ENCODE data around the gene CD109.
"Not testable (repeated sequence)": the region's sequence is repeated elsewhere in the genome, so short reads cannot be mapped to it uniquely, and the experiment has no call there.

CD109 gene

DNA sequence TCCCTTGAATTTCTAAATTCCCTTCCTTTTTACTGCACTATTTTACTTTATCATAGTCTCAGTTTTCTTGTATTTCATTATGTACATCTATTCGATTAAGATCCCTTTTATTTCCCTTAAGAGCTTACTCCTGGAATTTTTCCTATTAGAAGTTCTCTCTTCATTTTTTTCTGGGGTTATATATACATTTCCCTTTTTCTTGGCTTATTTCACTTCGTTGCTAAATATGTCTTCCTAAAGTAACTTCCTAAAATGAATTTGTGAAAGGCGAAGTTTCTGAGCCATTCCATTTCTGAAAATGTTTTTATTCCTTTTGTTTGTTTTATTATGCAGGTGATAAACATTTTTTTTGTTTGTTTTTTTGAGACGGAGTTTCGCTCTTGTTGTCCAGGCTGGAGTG lies 5.9 kb upstream of the CD109 start:
- DNase-seq = no peak

DNA sequence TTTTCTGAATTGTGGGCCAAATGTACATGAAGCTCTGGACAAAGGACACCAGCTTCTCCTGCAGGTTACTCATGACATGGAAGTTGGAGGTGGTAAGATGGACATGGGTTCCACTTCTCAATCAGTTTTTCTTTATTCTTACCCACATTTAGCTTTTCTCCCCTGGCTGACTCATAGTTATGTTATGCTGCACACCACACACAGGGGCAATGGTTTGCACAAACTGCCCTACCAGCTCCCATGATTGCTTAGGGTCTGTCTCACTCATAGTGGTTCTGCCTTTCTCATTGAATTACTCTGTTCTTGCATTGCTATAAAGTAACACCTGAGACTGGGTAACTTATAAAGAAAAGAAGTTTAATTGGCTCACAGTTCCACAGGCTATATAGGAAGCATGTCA lies 4.5 kb upstream of the CD109 start:
- DNase-seq = no peak

DNA sequence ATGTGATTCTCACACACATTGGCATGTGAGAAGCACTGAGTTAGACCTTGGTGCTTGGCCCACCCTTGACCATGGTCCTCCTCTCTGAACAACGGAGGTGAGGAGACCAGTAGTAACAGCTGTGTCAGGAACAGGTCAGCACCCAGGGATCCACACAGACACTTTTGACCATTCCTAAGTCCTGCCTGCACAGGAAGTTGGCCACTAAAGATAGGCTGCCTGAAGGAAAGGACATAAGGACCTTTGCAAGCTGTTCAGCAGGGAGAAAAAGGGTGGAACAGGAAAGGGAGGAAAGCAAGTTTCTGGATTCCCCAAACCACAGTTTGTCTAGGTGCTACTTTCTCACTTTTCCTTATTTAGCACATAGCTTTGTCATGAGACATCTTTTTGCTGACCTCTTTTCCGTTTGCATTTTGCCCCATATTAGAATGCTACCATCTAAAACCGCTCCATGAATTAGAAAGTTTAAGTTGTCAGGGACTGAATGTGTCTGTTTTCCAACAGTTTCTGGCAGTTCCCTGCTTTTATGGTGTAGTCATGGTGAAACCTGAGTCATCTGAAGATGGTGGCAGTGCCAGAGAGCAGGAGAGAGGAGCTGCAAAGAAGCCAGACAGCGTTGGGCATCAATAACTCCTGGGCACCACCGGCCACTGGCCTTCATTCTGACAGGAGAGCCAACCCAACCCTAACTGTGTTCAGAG lies 1.1 kb upstream of the CD109 start:
- DNase-seq = no peak

DNA sequence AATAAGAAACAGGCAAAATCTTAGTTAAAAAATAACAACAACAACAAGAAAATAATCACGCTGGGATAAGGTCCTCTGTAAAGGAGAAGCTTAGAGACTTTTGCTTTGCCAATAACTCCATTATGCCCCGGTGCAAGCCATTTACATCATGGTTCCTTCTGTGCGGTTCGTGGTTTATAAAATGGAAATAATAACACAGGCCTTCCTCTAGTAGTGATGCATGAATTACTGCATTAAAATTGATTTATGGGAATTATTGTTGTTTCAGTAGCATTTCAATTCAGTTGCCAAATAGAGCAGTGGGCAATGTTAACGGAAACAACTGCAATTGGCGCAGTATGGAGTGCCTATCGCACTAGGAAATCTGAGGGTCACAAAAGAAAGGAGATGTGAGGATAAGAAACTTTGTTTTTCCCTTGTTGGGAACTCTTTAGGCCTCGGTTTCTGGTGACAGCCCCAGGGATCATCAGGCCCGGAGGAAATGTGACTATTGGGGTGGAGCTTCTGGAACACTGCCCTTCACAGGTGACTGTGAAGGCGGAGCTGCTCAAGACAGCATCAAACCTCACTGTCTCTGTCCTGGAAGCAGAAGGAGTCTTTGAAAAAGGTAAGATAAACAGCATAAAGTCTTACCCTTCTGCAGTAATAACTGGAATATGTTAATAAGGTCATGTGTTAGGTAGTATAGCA lies 1.1 kb downstream of the CD109 start:
- no peak for DNase-seq

DNA sequence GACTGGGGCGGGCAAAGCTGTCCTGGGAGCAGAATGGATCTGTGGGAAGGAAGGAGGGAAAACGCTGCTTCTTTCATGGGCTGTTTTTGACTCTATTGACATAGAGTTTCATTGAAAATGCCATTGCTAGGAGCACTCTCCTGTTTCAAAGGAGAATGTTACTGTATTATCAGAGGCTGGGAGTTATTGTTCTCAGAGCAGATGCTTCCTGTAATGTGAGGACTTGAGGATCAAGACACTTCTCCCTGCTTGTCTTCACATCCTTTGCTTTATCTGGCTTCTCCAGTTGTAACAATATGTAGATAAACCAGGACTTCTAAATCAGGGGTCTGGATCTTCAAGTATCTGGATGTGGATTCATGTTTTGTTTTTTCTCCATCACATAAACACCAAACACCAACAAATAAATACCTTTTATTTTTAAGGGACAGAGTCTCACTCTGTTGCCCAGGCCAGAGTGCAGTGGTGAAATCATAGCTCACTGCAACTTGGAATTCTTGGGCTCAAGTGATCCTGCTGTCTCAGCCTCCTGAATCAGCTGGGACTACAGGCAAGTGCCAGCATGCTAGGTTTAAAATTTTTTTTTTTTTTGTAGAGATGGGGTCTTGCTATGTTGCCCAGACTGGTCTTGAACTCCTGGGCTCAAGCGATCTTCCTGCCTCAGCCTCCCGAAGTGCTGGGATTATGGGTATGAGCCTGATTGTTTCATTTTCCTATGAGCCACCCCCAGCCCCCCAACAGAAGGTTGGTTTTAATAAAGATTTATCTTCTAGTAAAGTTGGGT lies 3.9 kb downstream of the CD109 start:
- DNase-seq = no peak

DNA sequence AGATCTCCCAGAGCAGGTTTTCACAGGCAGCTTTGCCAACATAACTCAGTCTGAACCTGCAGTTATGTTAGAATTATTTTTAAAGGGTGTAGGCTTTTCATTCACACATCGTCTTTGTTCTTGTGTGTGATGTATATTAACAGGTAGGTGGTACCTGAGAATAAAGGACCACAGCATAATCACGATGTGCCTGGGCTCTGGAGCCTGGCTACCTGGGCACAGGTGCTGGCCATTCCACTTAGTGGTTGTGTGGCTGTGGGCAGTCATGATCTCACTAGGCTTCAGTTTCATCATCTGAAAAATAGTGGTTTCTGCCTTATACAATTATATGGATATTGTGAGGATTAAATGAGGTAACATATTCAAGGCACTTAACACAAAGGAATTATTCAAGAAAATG lies 6.4 kb downstream of the CD109 start:
- DNase-seq = no peak

DNA sequence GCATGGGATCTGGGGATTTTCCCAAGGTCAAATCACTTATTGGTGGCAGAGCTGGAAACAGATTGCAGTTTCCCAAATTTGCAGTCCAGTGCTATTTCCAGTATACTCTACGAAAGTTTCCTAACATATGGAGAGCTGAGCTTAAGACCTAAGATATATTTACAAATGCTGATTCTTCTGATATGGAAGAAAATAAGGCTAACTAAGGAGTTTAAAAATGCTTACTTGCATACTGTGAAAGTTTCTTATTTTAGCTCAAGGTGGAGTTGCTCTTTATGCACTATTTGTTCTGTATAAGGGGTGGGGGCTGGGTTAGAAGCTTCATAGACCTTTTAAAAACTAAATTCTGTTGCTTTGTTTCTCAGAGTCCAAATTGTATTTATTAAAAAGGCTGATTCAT lies 7.5 kb downstream of the CD109 start:
- no peak for DNase-seq

DNA sequence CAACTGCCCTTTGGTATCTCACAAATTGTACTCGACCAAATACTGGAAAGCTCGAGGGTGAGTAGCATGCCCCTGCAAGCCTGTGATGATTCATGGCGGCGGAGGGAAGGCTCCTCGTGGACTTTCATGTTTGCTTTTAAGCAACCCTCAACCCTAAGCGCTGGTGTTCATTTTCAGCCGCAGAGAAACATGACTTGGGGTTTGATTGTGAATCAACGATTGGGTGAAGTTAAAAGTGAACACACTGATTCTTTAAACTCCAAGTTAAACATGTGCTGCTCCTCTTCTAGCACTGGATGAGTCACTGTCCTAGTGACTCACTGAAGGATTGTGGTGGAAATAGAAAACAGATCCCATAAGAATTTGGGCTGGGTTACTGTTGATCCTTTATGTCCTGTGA lies 8.3 kb downstream of the CD109 start:
- no peak for DNase-seq

DNA sequence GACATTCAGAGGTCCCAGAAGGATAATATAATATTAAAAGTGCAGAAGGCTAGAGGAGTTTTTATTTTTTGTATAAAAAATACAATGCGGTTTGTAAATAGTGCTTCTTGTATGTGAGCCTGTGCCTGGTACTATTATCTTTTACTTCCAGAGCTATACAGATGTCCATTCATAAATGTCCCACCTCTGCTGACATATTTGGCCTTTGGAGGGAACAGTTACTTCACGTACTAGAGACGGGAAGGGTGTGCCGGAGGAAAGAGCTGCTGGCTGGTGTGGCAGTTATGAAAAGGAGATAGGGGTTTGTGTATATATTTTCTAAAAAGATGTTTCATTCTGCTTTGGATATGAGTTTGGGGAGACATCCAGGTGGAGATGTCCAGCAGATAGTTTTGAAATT lies 8.8 kb downstream of the CD109 start:
- no peak for DNase-seq

DNA sequence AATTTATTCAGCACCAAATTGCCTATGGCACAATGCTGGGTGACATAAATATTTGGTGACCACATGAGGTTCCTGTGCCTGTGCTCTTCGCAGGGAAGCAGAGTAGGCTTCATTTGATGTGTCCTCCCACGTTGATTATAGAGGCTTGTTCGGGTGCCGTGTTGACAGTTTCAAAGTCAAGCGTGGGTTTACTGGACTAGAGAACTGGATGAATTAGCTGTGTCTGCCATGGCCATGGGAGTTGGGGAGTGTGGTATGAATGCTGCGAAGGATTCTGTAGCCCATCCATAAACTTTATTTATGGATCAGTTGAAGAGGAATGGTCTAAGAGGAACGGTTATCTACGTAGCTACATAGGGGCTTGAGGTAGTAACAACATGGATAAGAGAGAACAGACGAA lies 11.0 kb downstream of the CD109 start:
- DNase-seq = no peak

DNA sequence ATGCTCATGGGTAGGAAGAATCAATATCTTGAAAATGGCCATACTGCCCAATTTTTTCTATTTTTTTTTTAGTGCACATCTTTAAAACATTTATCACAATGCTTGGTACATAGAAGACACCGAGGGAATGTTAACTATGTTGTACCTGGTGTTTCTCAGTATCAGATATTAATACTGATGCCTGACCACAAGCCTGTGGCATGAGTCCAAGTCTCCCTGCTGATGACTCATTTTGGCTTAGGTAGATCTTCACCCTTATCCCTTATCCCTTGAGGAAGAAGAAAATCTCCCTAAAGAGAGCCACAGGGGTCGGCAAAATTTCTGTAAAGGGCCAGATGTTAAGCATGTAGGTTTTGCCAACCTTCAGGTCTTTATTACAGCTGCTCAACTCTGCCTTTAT lies 14.5 kb downstream of the CD109 start:
- DNase-seq = no peak

DNA sequence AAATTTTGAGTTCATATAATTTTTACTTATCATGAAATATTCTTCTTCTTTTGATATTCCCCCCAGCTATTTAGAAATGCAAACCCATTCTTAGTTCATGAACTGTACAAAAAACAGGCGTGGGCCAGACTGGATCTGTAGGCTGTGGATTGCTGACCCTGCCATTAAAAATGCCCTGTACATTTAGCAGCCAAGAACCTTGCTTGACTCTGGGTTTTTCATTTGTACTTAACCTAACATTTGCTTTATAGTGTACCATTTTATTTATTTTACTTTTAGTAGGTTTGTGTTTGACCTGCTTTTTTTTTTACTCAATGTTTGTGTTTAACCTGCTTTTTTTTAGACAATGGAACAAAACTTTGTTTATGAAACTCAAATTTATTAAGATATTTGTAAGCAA lies 14.9 kb downstream of the CD109 start:
- no peak for DNase-seq

DNA sequence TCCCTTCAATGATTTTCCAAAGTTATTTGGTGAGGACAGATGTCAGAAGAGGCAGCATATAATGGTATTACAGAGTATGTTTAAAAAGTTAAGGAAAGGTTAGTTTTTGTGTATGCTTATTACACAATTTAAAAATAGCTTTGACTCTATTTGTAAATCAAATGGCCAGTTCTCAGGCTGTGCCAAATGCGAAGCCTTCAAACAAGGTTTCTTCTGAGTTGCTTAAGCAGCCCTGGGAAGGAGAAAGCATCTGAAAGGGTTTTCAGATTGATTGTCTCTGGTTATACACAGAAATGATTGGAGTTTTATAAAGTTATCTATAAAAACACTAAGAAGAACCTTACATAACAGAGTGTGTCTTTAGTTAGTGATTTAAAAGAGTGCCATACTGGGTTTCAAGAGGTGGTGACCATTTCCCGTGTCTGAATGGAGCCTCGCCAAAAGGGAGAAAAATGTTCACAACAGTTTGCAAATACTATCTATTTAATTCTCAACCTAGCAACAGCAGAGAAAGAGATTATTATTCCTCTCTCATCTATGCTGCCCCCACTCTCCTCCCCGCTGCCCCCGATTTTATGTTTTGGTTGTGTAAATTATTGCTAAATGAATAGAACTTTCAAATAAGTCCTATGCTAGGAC lies 16.7 kb downstream of the CD109 start:
- DNase-seq = no peak

DNA sequence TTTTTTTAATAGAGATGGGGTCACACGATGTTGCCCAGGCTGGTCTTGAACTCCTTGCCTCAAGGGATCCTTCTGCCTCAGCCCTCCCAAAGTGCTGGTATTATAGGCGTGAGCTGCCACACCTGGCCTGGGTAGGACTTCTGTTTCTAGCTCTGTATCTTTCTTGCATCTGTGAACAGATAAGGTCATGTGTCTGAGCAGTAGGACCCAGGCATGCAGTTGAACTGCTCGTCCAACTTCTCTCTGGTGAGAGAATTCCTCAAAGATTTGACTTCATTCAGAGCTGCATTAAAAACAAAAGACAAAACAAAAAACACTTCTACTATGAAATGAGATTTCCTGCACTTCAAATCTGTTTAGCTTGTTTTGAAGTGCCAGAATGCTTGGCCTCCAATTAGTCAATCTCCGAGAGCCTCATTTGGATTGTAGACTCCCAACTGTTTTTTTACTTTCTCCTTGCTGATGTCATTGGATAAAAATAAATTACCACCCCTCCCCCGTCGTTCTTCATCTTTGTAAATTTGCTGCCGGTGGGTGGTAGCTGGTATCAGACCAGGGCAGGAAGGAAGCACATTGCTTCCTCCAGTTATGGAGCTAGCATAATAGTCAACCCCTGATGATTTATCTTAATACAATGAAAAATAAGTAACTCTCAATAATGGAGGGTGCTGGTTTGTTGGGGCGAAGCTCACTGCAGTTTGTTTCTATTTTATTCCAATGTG lies 17.6 kb downstream of the CD109 start:
- DNase-seq = no peak

DNA sequence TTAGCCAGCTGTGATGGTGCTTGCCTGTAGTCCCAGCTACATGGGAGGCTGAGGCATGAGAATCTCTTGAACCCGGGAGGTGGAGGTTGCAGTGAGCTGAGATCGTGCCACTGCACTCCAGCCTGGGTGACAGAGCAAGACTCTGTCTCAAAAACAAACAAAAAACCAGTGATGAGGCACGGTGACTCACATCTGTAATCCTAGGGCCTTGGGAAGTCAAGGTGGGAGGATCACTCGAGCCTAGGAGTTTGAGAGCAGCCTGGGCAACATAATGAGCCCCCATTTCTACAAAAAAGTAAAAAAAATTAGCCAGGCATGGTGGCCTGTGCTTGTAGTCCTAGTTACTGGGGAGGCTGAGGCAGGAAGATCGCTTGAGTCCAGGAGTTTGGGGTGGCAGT lies 19.1 kb downstream of the CD109 start:
- not testable (repeated sequence) for DNase-seq

DNA sequence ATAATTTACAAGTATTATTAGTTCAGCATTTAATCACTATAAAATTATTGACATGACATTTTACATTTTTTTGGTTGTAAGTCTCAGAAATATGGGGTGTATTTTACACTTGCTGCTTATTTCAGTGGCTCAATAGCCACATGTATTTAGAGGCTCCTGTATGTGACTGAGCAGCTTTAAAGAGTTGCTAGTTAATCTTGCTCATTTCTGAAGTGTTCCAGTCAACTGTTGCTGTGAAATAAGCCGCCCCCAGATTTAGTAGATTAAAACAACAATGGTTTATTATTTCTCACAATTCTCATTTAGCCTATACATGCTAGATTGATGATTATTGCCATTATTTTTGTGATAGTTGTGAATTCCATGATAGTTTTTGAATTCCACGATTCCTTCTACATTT lies 23.0 kb downstream of the CD109 start:
- no peak for DNase-seq

DNA sequence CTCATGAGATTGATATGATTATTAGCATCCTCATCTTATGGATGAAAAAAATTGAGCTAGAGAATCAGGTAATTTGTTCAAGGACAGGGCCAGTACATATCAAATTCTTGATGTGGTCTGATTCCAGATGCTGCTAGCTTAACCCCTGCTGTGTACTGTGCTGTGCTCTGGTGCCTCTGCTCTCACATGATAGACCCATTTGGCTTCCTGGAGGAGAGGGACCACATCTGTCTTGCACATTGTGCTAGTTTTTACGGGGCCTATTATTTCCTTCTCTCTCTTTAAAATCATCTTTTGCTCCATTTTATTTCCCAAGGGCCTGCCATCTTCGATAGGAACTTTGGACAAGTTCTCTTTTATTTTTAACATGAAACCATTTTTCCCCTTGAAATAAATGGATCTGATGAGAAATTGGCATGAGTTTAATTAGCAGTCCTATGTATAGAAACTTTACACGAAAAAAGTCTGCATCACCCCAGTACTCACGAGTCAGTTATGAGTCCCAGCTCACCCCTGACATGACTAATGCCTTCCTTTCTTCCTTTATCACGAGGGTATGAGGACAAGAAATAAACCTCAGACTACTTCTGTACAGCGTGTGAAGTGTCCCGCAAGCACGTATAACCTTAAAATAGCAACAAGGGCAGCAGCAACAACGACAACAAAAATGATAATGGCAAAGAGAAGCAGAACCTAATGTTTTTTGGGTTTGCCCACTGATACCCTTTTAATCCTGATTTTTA lies 26.5 kb downstream of the CD109 start:
- no peak for DNase-seq

DNA sequence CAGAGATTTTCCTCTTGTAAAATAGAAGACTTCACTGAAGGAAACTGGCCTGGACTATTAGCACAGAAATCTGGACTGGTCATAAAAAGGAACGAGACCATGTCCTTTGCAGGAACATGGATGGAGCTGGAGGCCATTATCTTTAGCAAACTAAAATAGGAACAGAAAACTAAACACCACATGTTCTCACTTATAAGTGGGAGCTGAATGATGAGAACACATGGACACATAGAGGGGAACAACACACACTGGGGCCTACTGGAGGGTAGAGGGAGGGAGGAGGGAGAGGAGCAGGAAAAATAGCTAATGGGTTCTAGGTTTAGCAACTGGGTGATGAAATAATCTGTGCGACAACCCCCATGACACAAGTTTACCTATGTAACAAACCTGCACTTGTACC lies 27.5 kb downstream of the CD109 start:
- not testable (repeated sequence) for DNase-seq

DNA sequence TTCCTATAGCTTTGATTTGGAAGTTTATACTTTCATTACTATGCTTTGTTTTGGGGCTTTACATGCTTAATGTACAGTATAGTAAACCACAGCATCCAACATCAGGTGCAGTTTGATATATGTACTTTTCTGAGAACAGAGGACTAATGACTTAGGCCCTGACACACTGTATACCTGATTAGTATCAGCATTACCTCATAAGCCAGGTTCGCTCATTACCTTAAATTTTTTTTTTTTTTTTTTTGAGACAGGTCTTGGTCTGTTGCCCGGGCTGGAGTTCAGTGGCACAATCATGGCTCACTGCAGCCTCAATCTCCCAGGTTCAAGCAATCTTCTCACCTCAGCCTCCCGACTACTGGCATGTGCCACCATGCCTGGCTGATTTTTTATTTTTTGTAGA lies 28.4 kb downstream of the CD109 start:
- no peak for DNase-seq

DNA sequence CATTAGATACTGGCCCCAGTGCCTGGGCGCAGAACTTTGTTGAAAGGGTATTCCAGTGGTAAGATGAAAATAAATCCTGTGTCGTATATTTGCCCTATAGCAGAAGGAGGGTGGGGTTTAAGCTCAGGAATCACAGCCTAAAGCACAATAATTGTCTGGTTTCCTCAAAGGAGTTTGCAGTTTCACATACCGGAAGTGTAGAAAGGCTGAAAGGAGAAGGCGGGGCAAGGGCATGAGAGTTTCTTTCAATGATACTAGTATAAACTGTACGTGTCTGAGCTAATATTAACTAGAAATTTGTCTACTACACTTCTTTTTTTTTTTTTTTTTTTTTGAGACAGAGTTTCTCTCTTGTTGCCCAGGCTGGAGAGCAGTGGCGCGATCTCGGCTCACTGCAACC lies 29.2 kb downstream of the CD109 start:
- DNase-seq = not testable (repeated sequence)

DNA sequence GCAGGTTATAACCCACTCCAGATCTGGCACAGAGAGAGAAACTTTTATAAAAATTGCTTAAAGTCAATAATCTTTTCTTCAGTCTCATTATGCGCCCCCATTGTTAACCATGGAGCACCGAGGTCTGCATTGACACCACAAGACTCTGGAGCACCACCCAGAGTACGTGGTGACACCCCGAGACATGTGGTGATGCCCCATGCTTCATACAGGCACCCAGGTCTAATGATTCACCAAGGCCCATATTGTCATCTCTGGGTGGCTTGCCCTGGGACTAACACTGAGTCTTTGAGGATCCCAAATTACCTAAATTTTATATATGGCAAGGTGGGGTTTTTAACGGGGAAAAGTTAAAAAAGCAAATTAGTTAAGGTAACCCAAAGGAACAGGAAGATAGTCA lies 31.1 kb downstream of the CD109 start:
- DNase-seq = no peak

DNA sequence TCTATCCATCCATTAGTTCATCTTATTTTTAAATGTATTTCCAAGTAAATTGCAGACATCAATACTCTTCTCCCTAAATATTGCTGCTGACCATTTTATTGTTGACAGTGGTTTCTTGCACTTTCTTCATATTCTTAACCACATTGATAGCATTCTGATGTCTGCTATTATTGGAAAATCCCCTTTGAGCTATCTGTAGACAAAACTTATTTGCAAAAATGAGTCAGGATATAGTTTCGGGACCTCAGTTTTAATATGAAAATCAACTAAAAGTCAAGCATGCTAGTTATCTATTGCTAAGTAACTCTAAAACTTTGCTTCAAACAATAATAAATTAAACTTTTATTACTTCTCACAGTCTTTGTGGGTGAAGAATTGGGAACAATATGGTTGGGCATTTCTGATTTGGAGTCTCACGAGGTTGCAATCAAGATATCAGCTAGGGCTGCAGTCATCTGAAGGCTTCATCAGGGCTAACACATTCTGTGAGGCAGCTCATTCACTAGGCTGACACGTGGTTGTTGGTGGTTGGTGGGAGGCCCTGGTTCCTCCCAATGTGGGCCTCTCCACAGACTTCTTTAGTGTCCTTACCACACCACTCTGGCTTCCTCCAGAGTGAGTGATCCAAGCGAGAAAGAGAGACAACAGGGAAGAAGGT lies 32.7 kb downstream of the CD109 start:
- no peak for DNase-seq

All from GF-D8 (cell line).